ENCODE data around the gene DOCK3. TPM values are rescaled to one million over a fixed set of nuclear protein-coding genes. Genes with fewer than 3 reads are reported as not detected.
"Not testable (repeated sequence)": the region's sequence is repeated elsewhere in the genome, so short reads cannot be mapped to it uniquely, and the experiment has no call there.

DOCK3 gene
- total RNA-seq, 2 experiments from 2014 or later, result 3.4 to 4.1 TPM

GRCh38 chr3:50803805-50804204 lies 129.1 kb downstream of the DOCK3 start:
- H3K27me3 Mint-ChIP-seq, H3K27ac Mint-ChIP-seq, H3K36me3 Mint-ChIP-seq, H3K4me3 Mint-ChIP-seq, DNase-seq, ATAC-seq, H3K4me1 Mint-ChIP-seq: not testable (repeated sequence)
- peaks cover 23% of the 10 kb centered on the region for H3K9me3 Mint-ChIP-seq (ENCODE audit: low read depth)
- CTCF ChIA-PET, result interaction anchor here (0.6 kb wide), 1 partner anchor 105 kb away, joined by 3 read pairs; no protein-coding TSS in a partner anchor

GRCh38 chr3:50804376-50804775 lies 129.6 kb downstream of the DOCK3 start:
- H3K27ac Mint-ChIP-seq, H3K27me3 Mint-ChIP-seq, ATAC-seq, DNase-seq, H3K4me3 Mint-ChIP-seq, H3K36me3 Mint-ChIP-seq, CTCF ChIA-PET, H3K4me1 Mint-ChIP-seq: not testable (repeated sequence)
- peaks cover 18% of the 10 kb centered on the region for H3K9me3 Mint-ChIP-seq (ENCODE audit: low read depth)

GRCh38 chr3:50805321-50805720 lies 130.6 kb downstream of the DOCK3 start:
- CTCF ChIA-PET, result no interaction called here
- peaks cover 9% of the 10 kb centered on the region for H3K36me3 Mint-ChIP-seq
- DNase-seq, result no peak
- no peaks in the 10 kb centered on the region for H3K4me1 Mint-ChIP-seq
- H3K4me3 Mint-ChIP-seq, result no peak overlapping the region
- no peak overlapping the region for H3K27ac Mint-ChIP-seq
- no peaks in the 10 kb centered on the region for H3K27me3 Mint-ChIP-seq
- ATAC-seq, result no peak
- H3K9me3 Mint-ChIP-seq (ENCODE audit: low read depth), result peaks cover 15% of the 10 kb centered on the region

GRCh38 chr3:50806031-50806430 lies 131.3 kb downstream of the DOCK3 start:
- DNase-seq (no peak), ATAC-seq (no peak)
- Mint-ChIP-seq H3K27ac (no peak overlapping the region), H3K27me3 (no peaks in the 10 kb centered on the region), H3K4me3 (no peak overlapping the region), H3K4me1 (no peaks in the 10 kb centered on the region), H3K9me3 (ENCODE audit: low read depth) (peaks cover 9% of the 10 kb centered on the region), H3K36me3 (peaks cover 9% of the 10 kb centered on the region)
- CTCF ChIA-PET, result no interaction called here

GRCh38 chr3:50806806-50807205 lies 132.1 kb downstream of the DOCK3 start:
- no peak overlapping the region for H3K4me3 Mint-ChIP-seq
- DNase-seq (no peak), ATAC-seq (no peak)
- no peak overlapping the region for H3K27ac Mint-ChIP-seq
- peaks cover 5% of the 10 kb centered on the region for H3K9me3 Mint-ChIP-seq (ENCODE audit: low read depth)
- H3K27me3 Mint-ChIP-seq, result no peaks in the 10 kb centered on the region
- CTCF ChIA-PET, result no interaction called here
- H3K36me3 Mint-ChIP-seq, result peaks cover 6% of the 10 kb centered on the region
- H3K4me1 Mint-ChIP-seq, result no peaks in the 10 kb centered on the region

GRCh38 chr3:50807266-50807665 lies 132.5 kb downstream of the DOCK3 start:
- DNase-seq (no peak), ATAC-seq (no peak)
- Mint-ChIP-seq H3K4me3 (no peak overlapping the region), H3K36me3 (peaks cover 5% of the 10 kb centered on the region), H3K27me3 (no peaks in the 10 kb centered on the region), H3K27ac (no peak overlapping the region), H3K9me3 (ENCODE audit: low read depth) (peaks cover 3% of the 10 kb centered on the region), H3K4me1 (no peaks in the 10 kb centered on the region)
- CTCF ChIA-PET, result no interaction called here

GRCh38 chr3:50811893-50812292 lies 137.2 kb downstream of the DOCK3 start:
- Mint-ChIP-seq H3K36me3 (no peaks in the 10 kb centered on the region), H3K9me3 (ENCODE audit: low read depth) (no peaks in the 10 kb centered on the region), H3K4me3 (no peak overlapping the region), H3K27ac (no peak overlapping the region), H3K4me1 (peaks cover 2% of the 10 kb centered on the region), H3K27me3 (no peaks in the 10 kb centered on the region)
- ATAC-seq (no peak), DNase-seq (no peak)
- CTCF ChIA-PET, result no interaction called here

- H3K9me3 Mint-ChIP-seq (ENCODE audit: low read depth), result peaks cover 2% of the 10 kb centered on the region
- no peak overlapping the region for H3K27ac Mint-ChIP-seq
- no peak for DNase-seq
- ATAC-seq, result no peak
- H3K4me1 Mint-ChIP-seq, result peaks cover 2% of the 10 kb centered on the region
- no peaks in the 10 kb centered on the region for H3K27me3 Mint-ChIP-seq
- H3K4me3 Mint-ChIP-seq, result no peak overlapping the region
- CTCF ChIA-PET, result no interaction called here
- no peaks in the 10 kb centered on the region for H3K36me3 Mint-ChIP-seq
Measured at GRCh38 chr3:50815844-50816243, 141.1 kb downstream of the DOCK3 start.

GRCh38 chr3:50816894-50817293 lies 142.2 kb downstream of the DOCK3 start:
- peaks cover 2% of the 10 kb centered on the region for H3K4me1 Mint-ChIP-seq
- CTCF ChIA-PET, result no interaction called here
- DNase-seq (no peak), ATAC-seq (no peak)
- H3K9me3 Mint-ChIP-seq (ENCODE audit: low read depth), result peaks cover 2% of the 10 kb centered on the region
- no peaks in the 10 kb centered on the region for H3K27me3 Mint-ChIP-seq
- no peaks in the 10 kb centered on the region for H3K36me3 Mint-ChIP-seq
- no peak overlapping the region for H3K4me3 Mint-ChIP-seq
- no peak overlapping the region for H3K27ac Mint-ChIP-seq

- ATAC-seq (no peak), DNase-seq (no peak)
- Mint-ChIP-seq H3K27me3 (no peaks in the 10 kb centered on the region), H3K36me3 (no peaks in the 10 kb centered on the region), H3K9me3 (ENCODE audit: low read depth) (peaks cover 2% of the 10 kb centered on the region), H3K4me3 (no peak overlapping the region), H3K4me1 (peaks cover 2% of the 10 kb centered on the region), H3K27ac (no peak overlapping the region)
- CTCF ChIA-PET, result no interaction called here
Measured at GRCh38 chr3:50817756-50818529, 143.2 kb downstream of the DOCK3 start.

- Mint-ChIP-seq H3K9me3 (ENCODE audit: low read depth) (peaks cover 2% of the 10 kb centered on the region), H3K27me3 (peaks cover 2% of the 10 kb centered on the region), H3K4me1 (peaks cover 2% of the 10 kb centered on the region), H3K27ac (no peak overlapping the region), H3K4me3 (no peak overlapping the region), H3K36me3 (no peaks in the 10 kb centered on the region)
- ATAC-seq, result no peak
- CTCF ChIA-PET, result no interaction called here
- DNase-seq, result no peak
Measured at GRCh38 chr3:50819882-50820281, 145.2 kb downstream of the DOCK3 start.

- ATAC-seq, result no peak
- CTCF ChIA-PET, result no interaction called here
Measured at GRCh38 chr3:50825841-50826240, 151.1 kb downstream of the DOCK3 start.

GRCh38 chr3:50830451-50830850 lies 155.7 kb downstream of the DOCK3 start:
- ATAC-seq (no peak), DNase-seq (no peak)
- Mint-ChIP-seq H3K27ac (no peak overlapping the region), H3K36me3 (peaks cover 3% of the 10 kb centered on the region), H3K4me1 (no peaks in the 10 kb centered on the region), H3K4me3 (no peak overlapping the region), H3K9me3 (ENCODE audit: low read depth) (peaks cover 6% of the 10 kb centered on the region), H3K27me3 (peaks cover 6% of the 10 kb centered on the region)
- CTCF ChIA-PET, result no interaction called here

More at GRCh38 chr3:50825841-50826240, 151.1 kb downstream of the DOCK3 start:
- Mint-ChIP-seq H3K4me3 (no peak overlapping the region), H3K27me3 (peaks cover 8% of the 10 kb centered on the region), H3K4me1 (no peaks in the 10 kb centered on the region), H3K9me3 (ENCODE audit: low read depth) (no peaks in the 10 kb centered on the region), H3K36me3 (no peaks in the 10 kb centered on the region), H3K27ac (no peak overlapping the region)
- no peak for DNase-seq

- ATAC-seq; H3K27me3 Mint-ChIP-seq; CTCF ChIA-PET; H3K9me3 Mint-ChIP-seq (ENCODE audit: low read depth); H3K27ac Mint-ChIP-seq; H3K4me3 Mint-ChIP-seq; H3K4me1 Mint-ChIP-seq; H3K36me3 Mint-ChIP-seq; DNase-seq: not testable (repeated sequence)
Measured at GRCh38 chr3:50831009-50831408, 156.3 kb downstream of the DOCK3 start.

All from activated CD8-positive, alpha-beta memory T cell treated with anti-CD3 and anti-CD28 coated beads, Interleukin-2, amount 10 ng/mL, durations not matched to agents 7 days and 5 days (primary cell).